Activated CD8-positive, alpha-beta memory T cell treated with anti-CD3 and anti-CD28 coated beads for 1 hour (primary cell): ENCODE data around the gene LRRC15.

ENCODE experiments used
- DNase-seq, 2 donors: peaks; one replicate each; pipeline ENCODE4 v3.0.0-alpha.2; 2020; ENCODE audit warnings: low read depth in 1 of 2; ENCODE audit errors: extremely low read depth in 1 of 2

The LRRC15 gene

DNA sequence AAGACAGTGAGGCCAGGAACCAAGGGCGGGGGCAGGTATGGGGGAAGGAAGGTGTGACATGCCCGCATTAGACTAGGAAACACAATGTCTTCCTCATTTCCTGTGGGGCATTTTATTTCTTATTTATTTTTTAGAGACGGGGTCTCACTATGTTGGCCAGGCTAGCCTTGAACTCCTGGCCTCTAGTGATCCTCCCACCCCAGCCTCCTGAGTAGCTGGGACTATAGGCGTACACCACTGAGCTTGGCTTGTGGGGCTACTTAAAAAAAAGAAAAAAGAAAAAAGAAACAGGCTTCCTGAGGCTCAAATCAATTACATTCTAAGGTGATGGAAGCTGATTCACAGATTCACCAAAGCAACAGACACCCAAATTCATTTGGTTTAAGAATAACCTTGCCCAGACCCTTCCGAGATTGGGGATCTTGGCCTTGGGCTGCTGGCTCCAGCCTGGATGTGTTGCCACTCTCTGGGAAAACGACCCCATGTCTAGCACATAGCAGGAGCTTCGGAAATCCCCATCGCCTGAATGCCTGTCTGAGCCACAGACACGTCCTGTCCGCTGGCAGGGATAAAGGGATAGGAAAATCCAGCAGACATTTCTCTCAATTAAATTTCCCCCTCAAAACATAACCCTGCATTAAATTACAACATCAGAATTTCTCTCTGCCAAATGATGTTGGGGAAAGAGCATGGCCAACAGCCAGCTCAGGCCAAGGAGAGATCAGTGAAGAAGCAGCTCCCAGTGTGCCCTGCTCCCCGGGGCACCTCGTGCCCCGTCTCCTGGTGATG is 31.4 kb downstream of the LRRC15 start:
- no peak for DNase-seq

- no peak for DNase-seq
Observed at GRCh38 chr3:194336601-194337355, 32.8 kb downstream of the LRRC15 start.

- no peak for DNase-seq
Observed at GRCh38 chr3:194333981-194334320, 35.6 kb downstream of the LRRC15 start.

- DNase-seq, result peak; percentile 65 to 84
Observed at GRCh38 chr3:194333212-194333980, 36.1 kb downstream of the LRRC15 start.

DNA sequence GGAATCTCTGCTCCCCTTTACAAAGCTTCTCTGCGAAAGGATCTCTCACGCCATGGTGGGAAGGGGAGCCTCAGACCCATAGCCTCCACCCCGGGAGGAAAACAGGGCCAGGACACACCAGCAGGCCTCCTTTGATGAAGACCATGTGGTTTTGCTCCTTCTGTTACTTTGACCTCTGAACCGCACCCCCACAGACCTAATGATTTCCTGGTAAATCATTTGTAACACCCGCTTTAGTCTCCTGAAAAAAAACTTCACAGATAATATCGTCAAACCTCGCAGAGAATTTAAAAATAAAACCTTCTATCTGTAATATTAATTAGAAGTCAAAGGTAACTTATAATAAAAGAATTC is 36.7 kb downstream of the LRRC15 start:
- DNase-seq, result no peak

GRCh38 chr3:194330579-194330978 is 39.0 kb downstream of the LRRC15 start:
- DNase-seq, result no peak

DNA sequence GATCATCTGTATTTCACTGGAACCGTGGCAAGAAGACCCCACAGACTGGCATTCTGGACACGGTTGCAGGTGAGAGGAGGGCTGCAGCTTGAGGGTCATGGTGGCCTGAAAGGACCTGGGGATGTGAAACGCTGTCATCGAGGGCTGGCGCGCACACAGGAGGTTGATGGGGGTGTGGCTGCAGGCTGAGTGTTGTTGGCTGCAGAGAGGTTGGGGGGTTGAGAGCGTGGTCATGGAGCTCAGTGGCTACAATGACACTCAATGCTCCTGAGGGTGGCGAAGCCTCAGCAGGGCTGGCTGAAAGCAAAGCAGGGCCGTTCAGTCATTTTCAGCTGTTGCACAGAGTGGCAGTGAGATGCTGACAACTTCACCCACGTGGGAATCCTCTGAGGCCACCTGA is 39.4 kb downstream of the LRRC15 start:
- no peak for DNase-seq

DNA sequence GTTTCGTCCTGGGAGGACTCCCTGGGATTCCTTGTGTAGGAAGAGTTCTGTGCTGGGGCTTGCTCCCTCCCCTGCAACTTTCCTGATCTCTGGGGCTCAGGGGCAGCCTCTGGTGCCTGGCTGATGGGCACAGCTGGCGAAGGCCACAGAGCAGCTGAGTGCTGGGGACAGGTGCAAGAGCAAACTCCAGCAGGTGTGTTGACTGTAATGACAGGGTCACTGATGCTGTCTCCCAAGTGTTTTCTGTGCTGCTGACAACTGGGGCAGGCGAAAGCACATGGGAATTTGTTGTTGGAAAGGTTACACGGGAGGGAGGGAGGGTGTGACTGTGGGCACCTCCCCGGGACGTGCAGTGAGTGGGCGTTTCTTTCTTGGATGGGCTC is 40.0 kb downstream of the LRRC15 start:
- DNase-seq, result no peak

- no peak for DNase-seq
Observed at GRCh38 chr3:194328942-194329582, 40.5 kb downstream of the LRRC15 start.

GRCh38 chr3:194328053-194328657 is 41.4 kb downstream of the LRRC15 start:
- no peak for DNase-seq

GRCh38 chr3:194327218-194328052 is 42.1 kb downstream of the LRRC15 start:
- DNase-seq, result no peak

DNA sequence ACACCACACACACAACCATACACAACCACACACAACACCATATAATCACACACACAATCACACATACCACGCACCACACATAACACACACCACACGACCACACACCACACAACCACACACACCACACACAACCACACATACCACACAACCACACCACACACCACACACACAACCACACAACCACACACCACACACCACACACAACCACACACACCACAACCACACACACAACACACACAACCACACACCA is 42.6 kb downstream of the LRRC15 start:
- DNase-seq, result no peak

DNA sequence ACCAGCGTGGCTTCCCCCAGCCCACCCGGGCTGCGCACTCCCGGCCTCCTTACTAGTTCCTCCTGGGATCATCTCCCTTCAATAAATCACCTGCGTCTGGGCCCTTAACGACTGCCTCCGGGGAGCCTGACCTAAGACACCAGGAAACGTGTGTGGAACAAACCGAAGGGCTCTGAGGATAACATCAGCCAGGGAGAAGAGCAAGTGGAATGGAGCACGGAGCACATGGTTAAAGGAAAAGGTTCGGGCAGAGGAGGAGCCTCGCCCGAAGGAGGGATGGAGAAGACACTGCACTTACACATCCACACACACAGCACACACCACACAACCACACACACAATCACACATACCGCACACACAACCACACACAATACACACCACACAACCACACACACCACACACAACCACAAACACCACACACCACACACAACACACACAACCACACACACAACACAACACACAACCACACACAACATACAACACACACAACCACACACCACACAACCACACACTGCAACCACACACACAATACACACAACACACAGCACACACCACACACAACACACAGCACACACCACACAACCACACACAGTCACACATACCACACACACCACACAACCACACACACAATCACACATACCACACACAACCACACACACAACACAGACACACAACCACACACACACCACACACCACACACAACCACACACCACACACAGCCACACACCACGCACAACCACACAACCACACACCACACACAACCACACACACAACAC is 43.2 kb downstream of the LRRC15 start:
- DNase-seq, result no peak

GRCh38 chr3:194325424-194326153 is 44.0 kb downstream of the LRRC15 start:
- no peak for DNase-seq

DNA sequence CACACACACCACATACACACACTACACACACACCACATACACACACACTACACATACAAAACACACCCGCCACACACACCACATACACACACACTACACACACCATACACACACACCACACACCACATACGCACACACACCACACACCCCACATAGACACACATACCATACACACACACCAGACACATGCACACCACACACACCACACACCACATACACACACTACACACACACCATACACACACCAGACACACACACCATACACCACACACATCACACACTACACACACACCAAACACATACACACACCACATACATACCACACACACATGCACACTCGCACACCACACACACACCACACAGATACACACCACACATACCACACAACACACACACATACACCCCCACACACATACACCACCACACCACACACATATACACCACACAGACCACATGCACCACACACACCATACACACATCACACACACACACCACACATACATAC is 44.7 kb downstream of the LRRC15 start:
- DNase-seq, result no peak

DNA sequence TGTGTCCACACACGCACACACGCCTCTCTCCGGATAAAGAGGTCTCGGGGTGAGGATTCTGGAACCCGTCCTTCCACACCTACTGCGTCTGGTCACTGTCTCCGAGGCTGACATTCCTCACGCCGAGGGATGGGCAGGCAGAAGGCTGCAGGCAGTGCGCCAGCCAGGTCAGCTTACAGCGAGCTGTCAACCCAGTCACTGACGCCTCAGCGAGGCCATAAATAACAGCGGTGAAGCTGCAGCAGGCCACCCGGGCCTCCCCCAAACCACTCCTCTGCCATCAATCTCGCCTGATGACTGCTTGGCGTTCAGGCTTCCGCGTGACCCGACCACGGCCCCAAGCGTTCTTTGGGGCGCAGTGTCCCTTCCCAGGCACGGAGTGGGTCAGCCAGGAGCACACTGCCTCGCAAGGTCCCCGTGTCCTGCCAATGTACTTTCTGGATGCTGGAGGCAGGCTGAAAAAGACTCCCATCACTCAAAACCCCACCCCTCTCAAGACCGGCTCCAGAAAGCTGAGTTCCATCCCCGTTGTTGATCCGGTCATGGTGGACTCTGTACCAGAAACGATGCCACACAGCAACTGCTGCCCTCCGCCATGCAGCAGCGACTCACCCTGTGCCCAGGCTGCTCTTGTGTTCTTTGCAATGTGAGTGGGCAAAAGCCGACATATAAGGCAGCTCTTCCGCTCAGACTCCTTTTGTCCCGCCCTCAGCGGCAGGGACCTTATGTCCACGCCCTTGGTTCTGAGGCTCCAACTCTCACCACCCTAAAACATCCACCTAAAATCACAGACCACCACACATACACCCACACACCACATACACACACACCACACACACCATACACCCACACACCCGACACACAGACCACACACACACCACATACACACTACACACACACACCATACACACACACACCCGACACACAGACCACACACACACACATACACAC is 45.5 kb downstream of the LRRC15 start:
- DNase-seq, result no peak

DNA sequence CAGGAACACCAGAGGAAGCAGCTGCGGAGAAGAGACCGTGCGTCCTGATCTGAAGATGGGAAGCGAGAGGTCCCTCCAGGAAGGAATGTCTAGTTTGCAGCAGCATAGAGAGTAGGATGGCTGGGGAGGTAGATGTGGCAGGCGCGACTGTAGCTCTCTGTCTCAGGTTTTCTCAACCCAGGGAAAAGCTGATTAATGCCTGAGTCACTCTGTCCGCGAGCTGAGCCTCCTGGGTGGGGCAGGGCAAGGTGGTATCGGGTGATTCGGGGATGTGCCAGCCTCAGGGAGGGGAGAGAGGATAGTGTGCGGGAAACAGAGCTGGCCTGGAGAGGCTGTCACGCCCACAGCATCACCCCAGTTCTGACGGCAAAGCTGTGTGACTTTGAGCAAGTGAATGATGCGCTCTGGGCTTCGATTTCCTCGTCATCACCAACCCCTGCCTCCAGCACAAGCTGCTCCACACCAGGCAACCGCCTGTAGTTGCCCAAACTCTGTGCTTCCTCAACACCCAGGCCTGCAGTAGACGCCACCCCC is 46.8 kb downstream of the LRRC15 start:
- no peak for DNase-seq
